K562 (cell line): ENCODE data around the gene KCNG3.

Experiments used
- ADNP ChIP-seq: fragments of 200-800 bp; sonication (Bioruptor generic); IDR thresholded peaks from 2 replicates; pipeline ENCODE4 v1.6.1; 2016; ENCODE audit warnings: missing genetic modification characterization, missing compliant biosample characterization
- CBFA2T2 ChIP-seq: fragments of 450-650 bp; conservative IDR thresholded peaks from 2 replicates; pipeline ENCODE4 v1.6.1; 2017; ENCODE audit warnings: mild to moderate bottlenecking
- CHD2 ChIP-seq: IDR thresholded peaks from 2 replicates; pipeline ENCODE4 v1.6.1; 2011; ENCODE audit warnings: low read depth, low read length
- JUND ChIP-seq, 2 experiments: IDR thresholded peaks; 2 replicates in 1 of 2; 3 replicates in 1 of 2; pipeline ENCODE4 v1.6.1; 2011; ENCODE audit warnings: borderline replicate concordance in 2 of 2, low read depth in 2 of 2, low read length in 2 of 2, improper control_type of control experiment in 1 of 2, missing biosample characterization in 1 of 2, missing genetic modification characterization in 1 of 2, missing genetic modification reagents in 1 of 2
- MEF2D ChIP-seq: conservative IDR thresholded peaks from 2 replicates; pipeline ENCODE4 v1.6.1; 2016; ENCODE audit warnings: low read depth, missing genetic modification characterization, missing compliant biosample characterization
- POU5F1 ChIP-seq: fragments of 150-350 bp; IDR thresholded peaks from 2 replicates; pipeline ENCODE4 v1.6.1; 2014; ENCODE audit warnings: borderline replicate concordance, low read length, low read depth, mild to moderate bottlenecking; ENCODE audit not compliant: partially characterized antibody
- PTTG1 ChIP-seq: fragments of 450-650 bp; IDR thresholded peaks from 2 replicates; pipeline ENCODE4 v1.6.1; 2016; ENCODE audit warnings: low read depth, mild to moderate bottlenecking, missing genetic modification characterization, missing compliant biosample characterization
- SP1 ChIP-seq: sonication (generic); formaldehyde crosslinking; IDR thresholded peaks from 2 replicates; pipeline ENCODE4 v1.8.1; 2022; ENCODE audit warnings: mild to moderate bottlenecking, missing genetic modification reagents
- YY1 ChIP-seq, 3 experiments: IDR thresholded peaks; 2 replicates each; pipeline ENCODE4 v1.6.1; 2011; ENCODE audit warnings: low read length in 2 of 3, mild to moderate bottlenecking in 2 of 3, moderate library complexity in 2 of 3, borderline replicate concordance in 1 of 3, control low read depth in 1 of 3, low read depth in 1 of 3; ENCODE audit not compliant: insufficient read depth in 3 of 3, insufficient replicate concordance in 2 of 3, control insufficient read depth in 1 of 3, insufficient read length in 1 of 3; ENCODE audit errors: extremely low read depth in 1 of 3
- ZBTB7A ChIP-seq: IDR thresholded peaks from 2 replicates; pipeline ENCODE4 v1.6.1; 2011; ENCODE audit warnings: low read depth, mild to moderate bottlenecking, low read length, moderate library complexity, borderline replicate concordance; ENCODE audit not compliant: control insufficient read depth
- ZFX ChIP-seq: sonication (generic); formaldehyde crosslinking; IDR thresholded peaks from 2 replicates; pipeline ENCODE4 v1.8.0; 2022; ENCODE audit warnings: mild to moderate bottlenecking, missing genetic modification reagents, moderate library complexity
- ZNF217 ChIP-seq: sonication (generic); formaldehyde crosslinking; IDR thresholded peaks from 2 replicates; pipeline ENCODE4 v1.8.0; 2022; ENCODE audit warnings: mild to moderate bottlenecking, missing genetic modification reagents
- TF ChIP-seq, protein P1 (sequence below): fragments of 450-650 bp; IDR thresholded peaks from one replicate; pipeline ENCODE4 v1.6.1; 2018; ENCODE audit warnings: mild to moderate bottlenecking, moderate library complexity; ENCODE audit not compliant: partially characterized antibody
- TF ChIP-seq, protein P2 (sequence below), 3 experiments: IDR thresholded peaks in 2 of 3; conservative IDR thresholded peaks in 1 of 3; 2 replicates each; pipeline ENCODE4 v1.5.1; 2011 to 2012; ENCODE audit warnings: low read length in 3 of 3, mild to moderate bottlenecking in 3 of 3, control low read depth in 2 of 3, improper control_type of control experiment in 1 of 3, inconsistent platforms in 1 of 3, low read depth in 1 of 3, mixed read lengths in 1 of 3, moderate library complexity in 1 of 3; ENCODE audit not compliant: insufficient read depth in 2 of 3

DNA sequence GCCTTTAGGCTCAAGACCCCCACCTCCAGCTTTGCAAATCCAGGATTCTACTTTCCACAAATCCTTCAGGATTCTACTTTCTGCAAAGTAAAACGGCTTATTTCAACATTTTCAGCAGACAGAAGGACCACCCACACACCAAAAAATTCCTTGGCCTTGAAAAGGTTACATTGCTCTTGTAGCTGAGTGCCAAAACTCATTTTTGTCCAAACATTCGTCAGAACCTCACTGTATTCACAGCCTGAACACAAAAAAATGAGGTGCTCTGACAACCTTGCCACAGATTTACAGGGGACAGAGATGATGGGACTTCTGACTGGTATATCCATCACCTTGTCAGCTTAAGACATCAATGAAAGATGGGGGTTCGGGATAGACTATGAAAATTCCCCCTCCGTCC, 69.7 kb downstream of the KCNG3 start:
- no peak for TF ChIP-seq ADNP (tag)
- TF ChIP-seq ZFX, result no peak
- no peak for TF ChIP-seq SP1 (CRISPR knock-in tag)
- no peak for TF ChIP-seq POU5F1
- TF ChIP-seq, protein P1, sequence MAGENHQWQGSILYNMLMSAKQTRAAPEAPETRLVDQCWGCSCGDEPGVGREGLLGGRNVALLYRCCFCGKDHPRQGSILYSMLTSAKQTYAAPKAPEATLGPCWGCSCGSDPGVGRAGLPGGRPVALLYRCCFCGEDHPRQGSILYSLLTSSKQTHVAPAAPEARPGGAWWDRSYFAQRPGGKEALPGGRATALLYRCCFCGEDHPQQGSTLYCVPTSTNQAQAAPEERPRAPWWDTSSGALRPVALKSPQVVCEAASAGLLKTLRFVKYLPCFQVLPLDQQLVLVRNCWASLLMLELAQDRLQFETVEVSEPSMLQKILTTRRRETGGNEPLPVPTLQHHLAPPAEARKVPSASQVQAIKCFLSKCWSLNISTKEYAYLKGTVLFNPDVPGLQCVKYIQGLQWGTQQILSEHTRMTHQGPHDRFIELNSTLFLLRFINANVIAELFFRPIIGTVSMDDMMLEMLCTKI, result no peak
- no peak for TF ChIP-seq JUND (IDR thresholded peaks at IDR 0.05; ENCODE audit: borderline replicate concordance, low read depth, low read length)
- no peak for TF ChIP-seq JUND (tag; IDR thresholded peaks at IDR 0.05; ENCODE audit: borderline replicate concordance, low read depth, low read length)
- no peak for TF ChIP-seq ZBTB7A
- TF ChIP-seq, protein P2, sequence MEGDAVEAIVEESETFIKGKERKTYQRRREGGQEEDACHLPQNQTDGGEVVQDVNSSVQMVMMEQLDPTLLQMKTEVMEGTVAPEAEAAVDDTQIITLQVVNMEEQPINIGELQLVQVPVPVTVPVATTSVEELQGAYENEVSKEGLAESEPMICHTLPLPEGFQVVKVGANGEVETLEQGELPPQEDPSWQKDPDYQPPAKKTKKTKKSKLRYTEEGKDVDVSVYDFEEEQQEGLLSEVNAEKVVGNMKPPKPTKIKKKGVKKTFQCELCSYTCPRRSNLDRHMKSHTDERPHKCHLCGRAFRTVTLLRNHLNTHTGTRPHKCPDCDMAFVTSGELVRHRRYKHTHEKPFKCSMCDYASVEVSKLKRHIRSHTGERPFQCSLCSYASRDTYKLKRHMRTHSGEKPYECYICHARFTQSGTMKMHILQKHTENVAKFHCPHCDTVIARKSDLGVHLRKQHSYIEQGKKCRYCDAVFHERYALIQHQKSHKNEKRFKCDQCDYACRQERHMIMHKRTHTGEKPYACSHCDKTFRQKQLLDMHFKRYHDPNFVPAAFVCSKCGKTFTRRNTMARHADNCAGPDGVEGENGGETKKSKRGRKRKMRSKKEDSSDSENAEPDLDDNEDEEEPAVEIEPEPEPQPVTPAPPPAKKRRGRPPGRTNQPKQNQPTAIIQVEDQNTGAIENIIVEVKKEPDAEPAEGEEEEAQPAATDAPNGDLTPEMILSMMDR (IDR thresholded peaks at IDR 0.05 in 2 of 3, conservative IDR thresholded peaks at IDR 0.05 in 1 of 3; ENCODE audit: insufficient read depth in 2 of 3, low read depth in 1 of 3, low read length in 3 of 3), result no peak
- TF ChIP-seq CBFA2T2, result no peak
- TF ChIP-seq PTTG1, result no peak
- TF ChIP-seq CHD2, result no peak
- no peak for TF ChIP-seq YY1 (IDR thresholded peaks at IDR 0.05; ENCODE audit: borderline replicate concordance in 1 of 3, control insufficient read depth in 1 of 3, extremely low read depth in 1 of 3, insufficient read depth in 3 of 3, insufficient read length in 1 of 3, insufficient replicate concordance in 2 of 3, low read depth in 1 of 3, low read length in 2 of 3)
- TF ChIP-seq MEF2D (tag), result no peak
- TF ChIP-seq ZNF217 (CRISPR knock-in tag), result no peak
